Large intestine (tissue), 3 donors: ENCODE results near the gene TUBB6. TPM values are rescaled to one million over a fixed set of nuclear protein-coding genes. Genes with fewer than 3 reads are reported as not detected.
A peak's percentile ranks its signal among the peaks of the same experiment; 100 is the strongest.

Experiments used
- DNase-seq, 2 donors: peaks; one replicate each; pipeline versions ENCODE4 v3.0.0 to v3.0.0-alpha.2; 2013
- H3K27ac ChIP-seq: one replicate; pipeline ENCODE4 v1.5.1; 2013; ENCODE audit warnings: low read length
- H3K27me3 ChIP-seq: 2 replicates; pipeline ENCODE4 v1.6.1; 2013; ENCODE audit warnings: low read length; ENCODE audit not compliant: control insufficient read depth, insufficient read depth
- H3K36me3 ChIP-seq: 2 replicates; pipeline ENCODE4 v1.6.1; 2013; ENCODE audit warnings: low read length; ENCODE audit not compliant: control insufficient read depth, insufficient read depth
- H3K4me1 ChIP-seq: one replicate; pipeline ENCODE4 v1.6.1; 2013; ENCODE audit warnings: low read length; ENCODE audit not compliant: control insufficient read depth, insufficient read depth
- H3K4me3 ChIP-seq: one replicate; pipeline ENCODE4 v1.5.1; 2013; ENCODE audit warnings: low read length
- H3K9me3 ChIP-seq: one replicate; pipeline ENCODE4 v1.6.1; 2013; ENCODE audit warnings: mild to moderate bottlenecking, low read depth, low read length, moderate library complexity; ENCODE audit not compliant: control insufficient read depth
- WGBS: methylation state at CpG from one replicate; pipeline ENCODE4 v1.1.5; 2013; ENCODE audit warnings: low lambda C conversion rate; ENCODE audit not compliant: insufficient coverage; 5-methylcytosine and 5-hydroxymethylcytosine counted together
- polyA plus RNA-seq: library from polyadenylated mRNA; unstranded; fragments of 120-200 nt; gene quantifications from one replicate; pipeline ENCODE4 v1.2.1, GENCODE V29; 2013

TUBB6 gene
- polyA plus RNA-seq, 1 donor: 64.4 TPM

DNA sequence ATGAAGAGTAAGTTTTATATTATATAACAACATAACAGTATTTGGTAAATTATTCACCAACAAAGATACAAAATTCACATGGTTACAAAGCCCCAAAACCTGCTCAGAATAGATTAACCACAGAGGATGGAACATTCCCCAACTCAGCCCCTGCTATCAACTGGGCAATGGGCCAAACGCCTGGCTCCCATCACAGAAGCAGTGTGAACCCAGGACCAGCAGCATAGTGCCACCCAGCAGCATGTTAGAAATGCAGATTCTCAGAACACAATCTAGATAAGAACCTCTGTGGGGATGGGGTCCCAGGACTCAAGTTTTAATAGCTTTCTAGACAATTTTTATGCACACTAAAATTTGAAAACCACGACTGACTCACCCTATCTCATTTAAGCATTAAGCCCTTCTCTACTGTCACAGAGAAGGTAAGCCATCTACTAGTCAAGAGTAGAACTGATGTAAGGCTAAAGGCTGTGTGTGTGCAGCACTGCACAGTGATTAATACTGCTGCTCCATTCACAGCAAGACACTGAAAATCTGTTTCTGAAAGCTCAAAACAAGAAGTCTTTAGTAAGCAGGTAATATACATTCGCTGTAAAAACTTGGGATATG is 53.8 kb downstream of the TUBB6 start:
- no peak overlapping the region for H3K27ac ChIP-seq

DNA sequence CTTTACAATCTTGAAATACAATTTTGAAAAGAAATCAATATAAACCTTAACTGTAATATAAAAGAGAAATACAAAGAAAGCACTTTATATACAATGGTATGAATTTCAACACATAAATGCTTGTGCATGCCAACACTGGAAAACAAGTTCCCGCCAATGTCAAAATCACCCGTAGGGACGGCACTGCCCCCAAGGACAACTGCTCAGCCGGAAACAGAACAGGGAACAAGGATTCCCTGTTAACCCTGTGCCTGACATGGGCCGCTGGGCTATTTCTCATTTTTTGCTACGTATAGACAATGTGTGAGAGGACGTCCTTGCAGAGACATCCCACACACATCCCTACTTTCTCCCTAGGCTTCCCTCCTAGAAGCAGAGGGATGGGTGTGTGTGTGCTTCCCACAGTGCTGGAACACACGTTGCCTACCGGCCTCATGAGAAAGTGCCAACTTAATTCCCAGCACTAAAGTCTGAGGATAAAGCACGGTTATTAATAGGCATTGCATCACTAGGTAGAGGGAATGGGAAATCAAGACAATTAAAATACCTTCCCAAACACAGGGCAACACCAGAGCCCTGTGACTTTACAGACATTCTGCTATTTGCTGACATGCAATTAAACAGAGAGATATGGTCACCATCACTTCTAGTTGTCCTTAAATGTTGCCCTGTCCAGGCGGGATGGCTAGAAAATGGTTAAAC is 54.6 kb downstream of the TUBB6 start:
- Histone ChIP-seq H3K4me3 (no peak overlapping the region), H3K4me1 (peaks cover 13% of the 10 kb centered on the region), H3K36me3 (peaks cover 71% of the 10 kb centered on the region), H3K9me3 (no peaks in the 10 kb centered on the region), H3K27ac (no peak overlapping the region), H3K27me3 (no peaks in the 10 kb centered on the region)
- no peak for DNase-seq
- no CpG with 5 or more reads among the region's 11 CpGs for WGBS

More for the DNA sequence above, 53.8 kb downstream of the TUBB6 start:
- no peaks in the 10 kb centered on the region for H3K9me3 ChIP-seq
- WGBS: no CpG with 5 or more reads among the region's 3 CpGs
- H3K27me3 ChIP-seq: no peaks in the 10 kb centered on the region
- DNase-seq: no peak
- no peak overlapping the region for H3K4me3 ChIP-seq
- peaks cover 5% of the 10 kb centered on the region for H3K4me1 ChIP-seq
- H3K36me3 ChIP-seq: peaks cover 66% of the 10 kb centered on the region

DNA sequence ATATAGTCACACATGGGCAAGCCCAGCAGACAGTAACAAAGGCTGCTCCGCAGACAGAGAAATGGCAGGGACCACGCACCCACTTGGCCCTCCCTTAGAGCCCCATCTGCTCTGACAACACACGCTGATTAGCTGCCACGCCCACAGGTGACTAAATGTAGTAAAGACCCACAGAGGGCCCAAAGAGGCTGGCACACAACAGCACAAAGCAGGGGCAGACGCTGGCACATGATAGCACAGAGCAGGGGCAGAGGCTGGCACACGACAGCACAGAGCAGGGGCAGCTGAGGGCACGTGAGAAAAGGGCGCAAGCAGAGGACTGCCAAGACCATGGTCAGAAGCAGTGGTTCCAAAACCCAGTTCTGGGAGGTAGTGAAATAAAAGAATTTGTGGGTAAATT is 58.3 kb downstream of the TUBB6 start:
- Histone ChIP-seq H3K27me3 (no peaks in the 10 kb centered on the region), H3K27ac (peak overlapping the region; percentile 52), H3K9me3 (no peaks in the 10 kb centered on the region), H3K4me3 (no peak overlapping the region), H3K4me1 (peaks cover 18% of the 10 kb centered on the region), H3K36me3 (peaks cover 59% of the 10 kb centered on the region)
- peak in 1 of 2 donors; percentile 32 for DNase-seq
- WGBS: no CpG with 5 or more reads among the region's 8 CpGs

DNA sequence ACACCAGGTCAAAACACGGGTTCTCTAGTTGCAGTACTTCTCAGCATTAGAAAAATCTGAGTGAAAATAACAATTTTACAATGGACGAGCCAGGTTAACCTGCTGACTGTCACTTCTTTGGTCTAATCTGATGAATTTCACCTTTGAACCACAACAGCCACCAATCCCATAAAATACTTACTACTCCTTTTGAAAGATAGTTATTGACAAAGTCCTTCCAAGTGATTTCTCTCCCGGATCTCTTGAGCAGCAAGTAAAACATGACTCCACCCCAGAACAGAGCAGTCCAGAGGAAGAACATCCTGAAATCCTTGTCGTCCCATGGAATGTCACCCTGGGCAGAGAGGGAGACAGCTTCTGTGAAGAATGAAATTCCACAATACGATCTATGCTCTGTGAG is 58.7 kb downstream of the TUBB6 start:
- Histone ChIP-seq H3K4me3 (no peak overlapping the region), H3K27me3 (no peaks in the 10 kb centered on the region), H3K4me1 (peaks cover 20% of the 10 kb centered on the region), H3K27ac (peak overlapping the region; percentile 52), H3K36me3 (peaks cover 57% of the 10 kb centered on the region), H3K9me3 (no peaks in the 10 kb centered on the region)
- peak; percentile 49 to 77 for DNase-seq
- WGBS: 40% methylated on average over 2 of the region's 5 CpGs

DNA sequence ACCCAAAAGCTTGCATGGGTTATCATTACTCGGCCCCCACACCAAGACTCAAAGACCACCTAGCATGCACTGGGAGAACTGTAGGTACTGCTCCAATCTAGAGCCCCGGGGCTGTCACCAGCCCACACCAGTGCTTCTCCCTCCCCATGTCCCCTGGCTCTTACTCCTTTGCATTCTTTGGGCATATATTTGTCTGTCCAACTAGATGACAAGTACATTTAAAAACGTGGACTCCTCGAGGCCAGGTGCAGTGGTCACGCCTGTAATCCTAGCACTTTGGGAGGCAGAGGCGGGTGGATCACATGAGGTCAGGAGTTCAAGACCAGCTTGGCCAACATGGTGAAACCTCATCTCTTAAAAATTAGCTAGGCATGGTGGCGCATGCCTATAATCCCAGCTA is 61.2 kb downstream of the TUBB6 start:
- WGBS: no CpG with 5 or more reads among the region's 7 CpGs
- peaks cover 42% of the 10 kb centered on the region for H3K4me1 ChIP-seq
- no peak overlapping the region for H3K27ac ChIP-seq
- no peak for DNase-seq
- H3K27me3 ChIP-seq: no peaks in the 10 kb centered on the region
- H3K4me3 ChIP-seq: no peak overlapping the region
- peaks cover 40% of the 10 kb centered on the region for H3K36me3 ChIP-seq
- no peaks in the 10 kb centered on the region for H3K9me3 ChIP-seq

DNA sequence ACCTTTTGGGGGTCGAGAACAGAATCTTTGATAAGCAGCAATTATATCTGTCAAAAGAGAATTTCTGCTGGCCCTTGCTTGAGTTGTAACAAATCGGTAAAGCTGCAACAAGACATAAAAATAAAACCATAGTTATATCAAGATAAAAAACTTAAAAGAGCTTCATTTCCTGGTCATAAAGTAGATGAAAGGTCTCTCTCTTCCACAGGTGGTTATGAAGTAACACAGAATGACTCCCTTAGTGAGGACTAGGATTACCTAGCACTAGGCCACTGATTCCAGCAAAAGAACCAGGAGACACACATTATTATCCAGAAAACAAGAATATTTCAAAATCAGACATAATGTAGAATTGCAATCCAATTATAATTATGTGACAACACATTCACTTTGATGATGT is 63.5 kb downstream of the TUBB6 start:
- H3K27me3 ChIP-seq: no peaks in the 10 kb centered on the region
- H3K4me3 ChIP-seq: no peak overlapping the region
- peaks cover 25% of the 10 kb centered on the region for H3K36me3 ChIP-seq
- no peaks in the 10 kb centered on the region for H3K9me3 ChIP-seq
- H3K4me1 ChIP-seq: peaks cover 47% of the 10 kb centered on the region
- peak; percentile 38 to 69 for DNase-seq
- no CpG with 5 or more reads among the region's 2 CpGs for WGBS
- peak overlapping the region; percentile 74 for H3K27ac ChIP-seq

DNA sequence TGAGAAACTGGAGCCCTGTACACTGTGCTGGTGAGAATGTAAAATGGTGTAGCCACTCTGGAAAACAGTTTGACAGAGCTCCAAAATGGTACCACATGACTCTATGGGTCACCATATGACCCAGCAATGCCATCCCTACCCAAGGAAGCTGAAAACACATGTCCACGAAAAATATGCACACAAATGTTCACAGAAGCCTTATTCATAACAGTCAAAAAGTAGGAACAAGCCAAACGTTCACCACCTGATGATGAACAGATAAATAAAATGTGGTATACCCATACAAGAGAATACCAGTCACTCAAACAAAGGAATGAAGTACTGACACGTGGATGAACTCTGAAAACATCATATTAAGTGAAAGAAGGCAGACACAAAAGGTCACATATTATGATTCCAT is 64.4 kb downstream of the TUBB6 start:
- H3K4me1 ChIP-seq: peaks cover 41% of the 10 kb centered on the region

DNA sequence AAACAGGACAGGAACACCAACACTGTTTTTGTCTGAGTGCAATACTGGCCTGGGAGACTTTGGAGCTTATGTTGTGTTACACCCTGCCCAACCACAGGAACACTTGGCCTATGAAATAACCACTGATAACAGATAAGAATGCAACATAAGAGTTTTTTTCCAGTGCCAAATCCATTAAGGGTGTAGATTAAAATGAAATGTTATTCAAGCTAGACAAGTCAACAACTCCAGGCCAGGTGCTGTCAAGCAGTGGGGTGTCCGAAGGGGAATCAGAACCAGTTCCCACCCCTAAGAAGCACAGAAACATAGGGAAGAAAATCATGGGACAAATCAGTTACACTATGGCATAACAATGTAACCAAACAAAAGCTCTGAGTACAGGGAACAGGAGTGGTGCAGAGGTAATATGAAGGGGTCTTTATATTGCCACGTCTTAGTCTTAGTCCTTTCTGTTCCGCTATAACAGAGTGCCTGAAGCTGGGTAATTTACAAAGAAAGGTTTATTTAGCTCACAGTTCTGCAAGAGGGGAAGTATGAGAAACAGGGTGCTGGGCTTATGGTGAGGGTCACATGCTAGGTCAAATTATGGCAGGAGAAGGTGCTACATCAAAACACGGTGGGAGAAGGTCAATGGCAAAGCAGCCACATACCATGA is 65.2 kb downstream of the TUBB6 start:
- no peaks in the 10 kb centered on the region for H3K9me3 ChIP-seq
- no peak overlapping the region for H3K4me3 ChIP-seq
- DNase-seq: peak in 1 of 2 donors; percentile 64
- peak overlapping the region; percentile 82 for H3K27ac ChIP-seq
- no peaks in the 10 kb centered on the region for H3K27me3 ChIP-seq
- H3K36me3 ChIP-seq: peaks cover 17% of the 10 kb centered on the region
- no CpG with 5 or more reads among the region's 4 CpGs for WGBS
- peaks cover 38% of the 10 kb centered on the region for H3K4me1 ChIP-seq

More for the DNA sequence above, 64.4 kb downstream of the TUBB6 start:
- Histone ChIP-seq H3K9me3 (no peaks in the 10 kb centered on the region), H3K27ac (peak overlapping the region; percentile 82), H3K4me3 (no peak overlapping the region), H3K27me3 (no peaks in the 10 kb centered on the region), H3K36me3 (peaks cover 22% of the 10 kb centered on the region)
- 83% methylated on average over 2 of the region's 3 CpGs for WGBS
- no peak for DNase-seq

DNA sequence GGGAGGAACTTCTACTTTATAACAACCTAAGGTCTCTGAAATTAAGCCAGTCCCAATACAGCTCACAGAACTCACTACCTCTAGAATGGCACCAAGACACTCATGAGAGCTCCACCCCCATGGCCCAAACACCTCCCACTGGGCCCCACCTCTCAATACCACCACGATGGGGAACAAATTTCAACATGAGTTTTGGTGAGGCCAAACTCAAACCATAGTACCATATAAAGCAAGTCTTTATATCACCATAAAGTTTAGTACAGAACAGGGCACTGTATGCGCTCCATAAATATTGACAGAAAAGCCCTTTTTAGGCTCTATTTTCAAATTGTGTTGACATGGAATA is 65.7 kb downstream of the TUBB6 start:
- Histone ChIP-seq H3K4me1 (peaks cover 38% of the 10 kb centered on the region), H3K4me3 (no peak overlapping the region), H3K9me3 (no peaks in the 10 kb centered on the region), H3K36me3 (peaks cover 14% of the 10 kb centered on the region), H3K27me3 (no peaks in the 10 kb centered on the region), H3K27ac (peak overlapping the region; percentile 82)
- no peak for DNase-seq
- no CpG with 5 or more reads among the region's 2 CpGs for WGBS

DNA sequence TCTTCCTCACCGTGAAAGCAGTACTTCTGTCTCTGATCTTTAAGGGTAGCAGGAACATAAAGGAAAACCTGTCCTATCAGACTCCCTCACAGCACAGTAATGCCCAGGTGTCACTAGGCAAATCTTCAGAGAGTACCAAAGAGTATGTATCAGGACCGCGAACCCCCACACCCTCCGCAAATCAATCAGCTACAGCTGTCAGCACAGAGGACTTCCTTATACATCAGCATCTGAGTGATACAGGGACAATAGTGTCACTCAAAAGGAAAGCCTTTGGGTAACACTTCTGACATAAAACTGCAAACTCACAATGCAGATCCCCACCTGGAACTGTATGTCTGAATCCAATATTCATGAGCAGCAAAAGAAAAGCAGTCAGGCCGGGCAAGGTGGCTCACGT is 66.4 kb downstream of the TUBB6 start:
- H3K9me3 ChIP-seq: no peaks in the 10 kb centered on the region
- H3K27me3 ChIP-seq: no peaks in the 10 kb centered on the region
- H3K4me3 ChIP-seq: no peak overlapping the region
- H3K27ac ChIP-seq: peak overlapping the region; percentile 82
- no peak for DNase-seq
- WGBS: no CpG with 5 or more reads among the region's 6 CpGs
- H3K4me1 ChIP-seq: peaks cover 38% of the 10 kb centered on the region
- H3K36me3 ChIP-seq: peaks cover 8% of the 10 kb centered on the region
